ENCODE results near the gene SUMO1. TPM values are rescaled to one million over a fixed set of nuclear protein-coding genes. Genes with fewer than 3 reads are reported as not detected.

SUMO1 gene
- total and polyA plus RNA-seq, 2 of the 4 experiments (the other 2 are of a cell fraction), result 72.3 to 90.0 TPM

GRCh38 chr2:202208526-202208925 is 29.9 kb downstream of the SUMO1 start:
- DNase-seq (no peak), ATAC-seq (ENCODE audit: low read depth) (no peak)
- no peak overlapping the region for H2AK5ac ChIP-seq (ENCODE audit: low read depth, low read length)
- H3K36me3 ChIP-seq (ENCODE audit: control insufficient read depth, insufficient read depth, low read length), result peaks cover 26% of the 10 kb centered on the region
- no TSS peak for BruUV-seq (replicated peaks)
- no peak overlapping the region for H3K4ac ChIP-seq (ENCODE audit: low read depth, low read length)
- TF ChIP-seq SMC3 (IDR thresholded peaks at IDR 0.05; ENCODE audit: low read depth, low read length), result no peak
- TF ChIP-seq POLR2A (IDR thresholded peaks at IDR 0.05; ENCODE audit: low read depth, low read length), result no peak
- no peak for TF ChIP-seq MXI1 (IDR thresholded peaks at IDR 0.05; ENCODE audit: borderline replicate concordance, low read depth, low read length)
- TF ChIP-seq CTCF (conservative IDR thresholded peaks at IDR 0.05; ENCODE audit: low read depth, low read length), result no peak
- no peak for TF ChIP-seq MAZ (IDR thresholded peaks at IDR 0.05; ENCODE audit: borderline replicate concordance, low read depth, low read length)
- TF ChIP-seq RCOR1 (IDR thresholded peaks at IDR 0.05; ENCODE audit: insufficient replicate concordance, low read length), result no peak
- no peak for TF ChIP-seq BHLHE40 (IDR thresholded peaks at IDR 0.05; ENCODE audit: low read depth, low read length)
- TF ChIP-seq, protein P1, sequence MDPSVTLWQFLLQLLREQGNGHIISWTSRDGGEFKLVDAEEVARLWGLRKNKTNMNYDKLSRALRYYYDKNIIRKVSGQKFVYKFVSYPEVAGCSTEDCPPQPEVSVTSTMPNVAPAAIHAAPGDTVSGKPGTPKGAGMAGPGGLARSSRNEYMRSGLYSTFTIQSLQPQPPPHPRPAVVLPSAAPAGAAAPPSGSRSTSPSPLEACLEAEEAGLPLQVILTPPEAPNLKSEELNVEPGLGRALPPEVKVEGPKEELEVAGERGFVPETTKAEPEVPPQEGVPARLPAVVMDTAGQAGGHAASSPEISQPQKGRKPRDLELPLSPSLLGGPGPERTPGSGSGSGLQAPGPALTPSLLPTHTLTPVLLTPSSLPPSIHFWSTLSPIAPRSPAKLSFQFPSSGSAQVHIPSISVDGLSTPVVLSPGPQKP (IDR thresholded peaks at IDR 0.05; ENCODE audit: borderline replicate concordance, low read depth, low read length), result no peak
- no peak for TF ChIP-seq RAD21 (IDR thresholded peaks at IDR 0.05; ENCODE audit: low read length)
- TF ChIP-seq RFX5 (IDR thresholded peaks at IDR 0.05; ENCODE audit: low read depth, low read length), result no peak
- TF ChIP-seq, protein P2, sequence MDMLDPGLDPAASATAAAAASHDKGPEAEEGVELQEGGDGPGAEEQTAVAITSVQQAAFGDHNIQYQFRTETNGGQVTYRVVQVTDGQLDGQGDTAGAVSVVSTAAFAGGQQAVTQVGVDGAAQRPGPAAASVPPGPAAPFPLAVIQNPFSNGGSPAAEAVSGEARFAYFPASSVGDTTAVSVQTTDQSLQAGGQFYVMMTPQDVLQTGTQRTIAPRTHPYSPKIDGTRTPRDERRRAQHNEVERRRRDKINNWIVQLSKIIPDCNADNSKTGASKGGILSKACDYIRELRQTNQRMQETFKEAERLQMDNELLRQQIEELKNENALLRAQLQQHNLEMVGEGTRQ (IDR thresholded peaks at IDR 0.05; ENCODE audit: low read depth, low read length), result no peak
- TF ChIP-seq MAFK (IDR thresholded peaks at IDR 0.05; ENCODE audit: low read depth, low read length), result no peak
- TF ChIP-seq CEBPB (IDR thresholded peaks at IDR 0.05; ENCODE audit: low read depth, low read length), result no peak
- no peak for TF ChIP-seq NFE2L2 (IDR thresholded peaks at IDR 0.05; ENCODE audit: low read depth, low read length)
- no peak for TF ChIP-seq CHD1 (IDR thresholded peaks at IDR 0.05; ENCODE audit: low read depth, low read length)
- no peak for TF ChIP-seq FOS (IDR thresholded peaks at IDR 0.05; ENCODE audit: low read depth, low read length)
- H2BK120ac ChIP-seq (ENCODE audit: low read depth, low read length), result no peak overlapping the region
- H3K14ac ChIP-seq (replicated peaks; ENCODE audit: low read depth, low read length), result no peak overlapping the region
- H3K56ac ChIP-seq (ENCODE audit: extremely low read depth, insufficient read depth, low read length), result no peak overlapping the region
- no peak overlapping the region for H3K9ac ChIP-seq (ENCODE audit: low read depth, low read length)
- H2AK9ac ChIP-seq (replicated peaks; ENCODE audit: low read depth, low read length, poor library complexity), result no peak overlapping the region
- no peak overlapping the region for H2AFZ ChIP-seq (replicated peaks; ENCODE audit: low read length, poor library complexity)
- no peak overlapping the region for H2BK15ac ChIP-seq (ENCODE audit: low read depth, low read length)
- no peak overlapping the region for H3K4me2 ChIP-seq (ENCODE audit: low read depth, low read length)
- no peak overlapping the region for H3K18ac ChIP-seq (ENCODE audit: low read depth, low read length)
- peaks cover 7 to 20% of the 10 kb centered on the region in 2 experiments; a peak in 3 of 4 replicates for H3K79me1 ChIP-seq (ENCODE audit: low read depth in 1 of 2, low read length in 2 of 2)
- H2BK5ac ChIP-seq (ENCODE audit: low read depth, low read length, poor library complexity, severe bottlenecking), result no peak overlapping the region
- H3K27me3 ChIP-seq (ENCODE audit: control insufficient read depth, insufficient read depth, low read length), result no peaks in the 10 kb centered on the region
- intact Hi-C loops (cut with micrococcal nuclease) (no loop called here), in situ Hi-C loops (cut with MboI; ENCODE audit: low sequenced_read_pairs) (no loop called here), dilution Hi-C loops (cut with HindIII; ENCODE audit: low sequenced_read_pairs, unreplicated experiment) (no loop called here)
- CTCF ChIA-PET, result interaction anchor here (0.6 kb wide), 1 partner anchor 440 kb away, joined by 3 read pairs; no protein-coding TSS in a partner anchor
- H3K9me3 ChIP-seq (ENCODE audit: control insufficient read depth, insufficient read depth, low read length), result no peaks in the 10 kb centered on the region
- no peaks in the 10 kb centered on the region for H3K4me1 ChIP-seq (ENCODE audit: control insufficient read depth, insufficient read depth, low read length)
- H3K4me3 ChIP-seq (ENCODE audit: insufficient read depth, low read depth, low read length), result no peak overlapping the region
- no peak overlapping the region for H3K27ac ChIP-seq (ENCODE audit: insufficient read depth, low read length)
- H4K20me1 ChIP-seq (ENCODE audit: insufficient read depth, low read length), result peaks cover 3% of the 10 kb centered on the region; the same call in 1 of the 2 replicates
- no peak overlapping the region for H4K5ac ChIP-seq (ENCODE audit: low read depth, low read length)
- no peak overlapping the region for H4K8ac ChIP-seq (ENCODE audit: low read depth in 2 of 2, low read length in 2 of 2)
- no peak overlapping the region for H2BK20ac ChIP-seq (ENCODE audit: low read depth, low read length)
- H3K9me1 ChIP-seq (ENCODE audit: insufficient read depth, low read length), result no peaks in the 10 kb centered on the region
- no peak overlapping the region for H3K23ac ChIP-seq (ENCODE audit: low read depth, low read length)
- no peak overlapping the region for H4K91ac ChIP-seq (ENCODE audit: insufficient read depth, low read depth, low read length)
- POLR2A ChIA-PET (ENCODE audit: unreplicated experiment), result no interaction called here

Data from IMR-90 (cell line).